AG20443 (cell line): Measurements from ENCODE around the gene PPFIBP1.
"Not testable (repeated sequence)": the region's sequence is repeated elsewhere in the genome, so short reads cannot be mapped to it uniquely, and the experiment has no call there.

Experiments
- DNase-seq: peaks from one replicate; pipeline ENCODE4 v3.0.0; 2012; ENCODE audit warnings: low spot score, mixed read lengths

PPFIBP1 gene

DNA sequence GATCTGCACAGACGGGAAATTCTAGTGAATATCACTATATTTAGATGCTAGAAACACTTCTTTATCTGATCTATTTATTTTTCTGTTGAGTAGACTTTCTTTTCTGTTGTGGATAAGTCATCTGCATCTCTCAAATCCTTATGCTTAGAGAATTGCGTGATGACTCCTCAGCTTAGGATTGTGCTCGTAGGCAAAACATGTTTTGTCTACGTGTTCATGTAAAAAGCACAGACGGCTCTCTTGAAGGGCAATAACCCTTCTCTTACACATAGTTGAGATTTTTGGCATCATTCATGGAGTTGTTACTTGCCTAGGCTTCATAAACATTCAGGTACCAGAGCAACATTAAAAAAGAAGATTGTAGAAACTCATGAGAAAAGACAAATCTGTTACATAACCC lies 18.6 kb downstream of the PPFIBP1 start:
- peak; percentile 57 for DNase-seq

- not testable (repeated sequence) for DNase-seq
Observed at GRCh38 chr12:27544858-27545257, 20.9 kb downstream of the PPFIBP1 start.

DNA sequence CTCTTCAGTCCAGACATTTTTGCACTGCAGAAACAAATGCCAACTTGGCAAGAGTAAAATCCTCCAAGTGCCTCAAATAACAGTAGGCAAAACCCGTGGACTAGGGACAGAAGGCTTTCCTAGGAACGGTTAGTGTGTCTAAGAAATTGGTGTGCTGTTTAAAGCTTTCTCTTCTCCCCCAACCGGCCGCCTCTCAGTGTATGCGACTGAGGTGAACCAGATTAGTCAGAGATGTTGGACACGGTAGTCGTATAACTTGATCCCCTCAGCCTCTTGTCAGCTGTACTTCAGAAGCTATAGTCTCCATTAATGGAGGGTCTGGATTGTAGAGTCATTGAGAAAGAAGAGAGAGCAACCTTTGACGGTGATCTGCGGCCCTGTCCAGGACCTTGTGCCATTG lies 21.7 kb downstream of the PPFIBP1 start:
- DNase-seq = no peak

DNA sequence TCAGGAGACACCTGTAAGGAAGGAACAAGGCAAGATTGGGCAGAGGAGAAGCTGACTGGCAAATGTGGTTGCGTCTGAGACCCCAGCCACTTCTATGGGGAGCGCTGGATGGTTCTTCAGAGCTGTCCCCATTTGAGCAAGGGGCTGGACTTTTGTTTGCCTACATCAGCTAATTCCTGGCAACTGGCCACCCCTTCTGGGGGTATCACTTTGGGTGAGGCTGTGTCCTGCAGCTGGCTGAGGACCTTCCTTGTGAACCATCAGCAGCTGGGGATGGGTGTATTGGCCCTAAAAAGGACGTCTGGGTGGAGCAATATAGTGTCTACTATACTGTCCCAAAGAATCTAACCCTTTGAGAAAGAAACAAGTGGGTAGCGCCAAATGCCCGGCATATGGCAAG lies 23.6 kb downstream of the PPFIBP1 start:
- DNase-seq = no peak

- DNase-seq = no peak
Observed at GRCh38 chr12:27548301-27549199, 24.5 kb downstream of the PPFIBP1 start.

GRCh38 chr12:27549236-27549800 lies 25.3 kb downstream of the PPFIBP1 start:
- DNase-seq = peak; percentile 61

DNA sequence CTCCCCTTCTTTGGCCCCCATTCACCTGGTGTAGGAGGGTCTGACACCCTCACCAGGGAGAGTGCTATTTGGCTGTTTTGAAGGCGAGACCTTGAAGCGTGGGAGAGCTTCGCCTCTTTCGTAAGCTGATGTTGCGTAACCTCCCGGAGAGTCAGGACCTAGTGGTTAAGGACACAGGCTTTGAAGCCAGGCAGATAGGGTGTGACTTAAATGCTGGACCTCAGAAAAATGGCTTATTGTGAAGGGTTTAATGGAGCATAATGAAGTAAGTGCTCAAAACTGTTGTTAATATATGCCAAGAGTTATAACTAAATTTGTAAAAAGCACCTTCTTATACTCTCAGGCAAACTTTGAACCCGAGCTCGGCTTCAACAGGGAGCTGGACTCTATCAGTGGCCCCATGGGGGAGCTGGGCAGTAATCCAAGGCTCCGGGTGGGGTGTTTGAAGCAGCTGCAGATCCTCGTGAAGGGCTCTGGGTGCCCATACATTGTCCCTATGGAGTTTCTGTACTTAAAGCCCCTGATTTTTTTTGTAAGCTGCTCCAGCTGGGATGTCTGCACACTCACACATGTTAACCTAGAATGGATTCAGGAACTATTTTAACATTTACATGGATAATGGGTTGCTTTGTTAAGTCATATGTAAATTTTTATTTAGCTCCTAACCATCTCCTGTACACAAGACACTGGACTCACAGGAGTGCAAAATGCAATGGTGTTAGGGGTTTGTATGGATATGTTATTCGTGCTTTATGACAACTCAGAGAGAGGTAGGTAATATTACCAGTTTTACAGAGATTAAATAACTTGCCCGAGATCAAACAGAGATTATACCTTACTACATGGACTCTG lies 26.0 kb downstream of the PPFIBP1 start:
- DNase-seq = peak; percentile 84

DNA sequence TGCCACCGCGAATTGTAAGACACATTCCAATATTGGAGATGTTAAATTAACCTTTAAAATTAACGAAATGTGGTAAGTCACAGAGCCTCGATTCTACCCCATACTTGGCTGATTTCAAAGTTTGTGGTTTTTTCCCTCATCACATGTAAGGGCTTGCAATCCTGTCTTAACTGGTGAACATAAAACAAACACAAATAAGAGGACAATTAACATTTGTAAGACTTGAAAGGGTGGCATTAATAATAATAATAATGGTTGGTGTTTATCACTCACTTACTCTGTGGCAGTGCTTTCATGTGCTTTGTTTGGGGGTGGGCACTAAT lies 26.6 kb downstream of the PPFIBP1 start:
- DNase-seq = no peak

GRCh38 chr12:27551172-27551840 lies 27.3 kb downstream of the PPFIBP1 start:
- DNase-seq = no peak

- no peak for DNase-seq
Observed at GRCh38 chr12:27552235-27552634, 28.2 kb downstream of the PPFIBP1 start.

DNA sequence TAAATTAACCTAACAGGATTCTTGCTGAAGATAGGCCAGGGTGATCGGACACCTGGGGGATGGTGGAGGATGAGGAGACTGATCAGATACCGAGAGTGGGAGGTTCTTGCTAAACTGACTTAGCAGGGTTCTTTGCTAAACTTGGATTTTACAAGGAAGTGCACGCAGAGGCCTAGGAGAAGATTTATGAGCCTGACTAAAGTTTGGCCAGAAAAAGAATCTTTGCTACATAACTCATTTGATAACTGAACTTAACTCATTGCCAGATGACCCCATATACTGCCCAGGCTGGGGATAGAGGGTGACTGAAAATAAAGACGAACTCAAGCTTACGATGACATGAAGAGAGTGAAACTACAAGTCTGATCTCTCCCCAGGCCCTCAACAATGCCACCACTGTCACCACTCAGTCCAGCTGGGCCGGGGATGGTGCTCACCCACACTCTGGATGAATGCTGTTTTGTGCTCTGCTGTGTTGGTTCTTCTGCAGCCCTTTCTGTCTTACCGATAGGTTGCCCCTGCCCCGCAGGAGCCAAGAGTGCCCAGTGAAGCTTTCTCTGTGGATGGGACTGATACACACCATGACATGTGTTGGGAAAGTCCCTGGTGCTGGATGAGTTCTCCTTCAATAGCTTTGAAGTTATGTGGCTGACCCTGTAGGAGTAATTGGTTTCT lies 29.0 kb downstream of the PPFIBP1 start:
- no peak for DNase-seq

- DNase-seq = no peak
Observed at GRCh38 chr12:27553941-27554340, 29.9 kb downstream of the PPFIBP1 start.

- DNase-seq = peak; percentile 72
Observed at GRCh38 chr12:27554421-27555186, 30.6 kb downstream of the PPFIBP1 start.

- no peak for DNase-seq
Observed at GRCh38 chr12:27555361-27555760, 31.4 kb downstream of the PPFIBP1 start.

DNA sequence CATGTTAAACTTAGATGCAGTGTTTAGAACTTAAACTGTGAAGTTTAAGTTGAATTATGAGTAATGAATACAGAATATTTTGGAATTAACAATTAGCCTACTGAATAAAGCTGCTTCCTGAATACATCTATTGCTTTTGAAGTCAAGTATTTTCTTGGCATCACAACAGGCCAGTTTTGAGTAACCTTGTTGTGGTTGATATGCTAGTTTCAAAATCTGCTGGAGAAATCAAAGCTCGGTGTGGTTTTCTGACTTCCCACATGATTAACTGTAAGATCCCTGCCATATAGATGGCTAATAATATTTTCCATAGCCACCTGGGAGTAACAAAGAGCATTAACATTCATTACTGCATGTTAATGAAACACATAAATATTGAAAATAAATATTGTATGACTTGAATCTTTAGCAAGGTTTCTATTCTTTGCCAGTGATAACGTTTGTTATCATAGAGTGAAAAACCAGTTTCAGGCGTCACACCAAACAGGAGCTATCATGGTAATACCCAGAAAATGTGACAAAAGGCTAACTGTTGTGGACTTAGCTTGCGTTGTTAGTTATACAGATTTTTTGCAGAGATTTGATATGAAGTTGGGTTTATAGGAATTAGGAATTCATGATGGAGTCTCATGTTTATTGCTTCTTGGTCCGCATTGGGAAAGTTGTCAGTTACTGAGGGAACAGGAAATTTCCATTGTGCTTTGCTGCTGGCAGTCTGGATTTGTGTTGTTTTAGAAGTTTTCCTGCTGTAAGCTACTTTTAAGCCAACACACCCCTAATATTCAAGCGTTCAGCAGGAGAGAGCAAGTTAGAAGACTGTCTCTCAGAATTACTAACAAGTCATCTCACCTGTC lies 32.1 kb downstream of the PPFIBP1 start:
- no peak for DNase-seq

GRCh38 chr12:27560126-27560525 lies 36.1 kb downstream of the PPFIBP1 start:
- no peak for DNase-seq

DNA sequence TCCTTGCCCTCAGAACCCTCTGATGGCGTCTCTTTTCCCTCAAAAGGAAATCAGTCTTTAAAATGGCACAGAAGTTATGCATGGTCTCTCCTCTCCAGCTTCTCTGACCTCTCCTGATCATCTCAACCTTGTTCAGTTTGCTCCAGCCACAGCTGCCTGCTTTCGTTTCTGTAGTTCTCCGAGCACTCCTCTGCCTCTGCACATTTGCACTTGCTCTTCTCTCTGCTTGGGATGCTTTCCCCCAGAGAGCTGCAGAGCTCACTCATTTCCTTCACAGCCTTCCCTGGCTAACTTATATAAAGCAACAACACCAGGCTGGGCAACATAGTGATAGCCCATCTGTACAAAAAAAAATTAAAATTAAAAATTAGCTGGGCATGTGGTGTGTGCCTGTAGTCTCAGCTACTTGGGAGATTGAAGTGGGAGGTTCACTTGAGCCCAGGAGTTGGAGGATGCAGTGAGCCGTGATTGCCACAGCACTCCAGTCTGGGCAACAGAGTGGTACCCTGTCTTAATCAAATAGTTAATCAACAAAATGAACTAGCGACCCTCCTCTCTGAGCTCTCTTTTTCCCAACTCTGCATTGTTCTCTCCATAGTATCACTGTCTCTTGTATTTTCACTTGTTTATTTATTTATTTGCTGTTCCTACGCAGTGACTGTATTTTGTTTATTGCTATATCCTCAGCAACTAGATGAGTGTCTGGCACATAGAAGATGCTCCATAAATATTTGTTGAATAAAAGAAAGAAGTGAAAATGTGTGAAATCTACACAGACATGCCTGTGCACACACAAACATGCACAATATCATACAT lies 37.7 kb downstream of the PPFIBP1 start:
- DNase-seq = no peak

- DNase-seq = no peak
Observed at GRCh38 chr12:27564612-27565213, 40.7 kb downstream of the PPFIBP1 start.

- no peak for DNase-seq
Observed at GRCh38 chr12:27566159-27566558, 42.2 kb downstream of the PPFIBP1 start.
